Measurements from ENCODE around the gene ZNF407.

GRCh38 chr18:75073654-75074053, 476.0 kb downstream of the ZNF407 start:
- no peak for TF ChIP-seq CTCF (IDR thresholded peaks at IDR 0.05)
- TF ChIP-seq EP300 (IDR thresholded peaks at IDR 0.05), result no peak
- TF ChIP-seq POLR2A (IDR thresholded peaks at IDR 0.05), result no peak

Data from stomach (tissue), 4 donors.